ENCODE data around the gene E2F1. TPM values are rescaled to one million over a fixed set of nuclear protein-coding genes. Genes with fewer than 3 reads are reported as not detected.

The E2F1 gene
- total RNA-seq, 1 donor from 2014 or later, result 66.0 TPM

DNA sequence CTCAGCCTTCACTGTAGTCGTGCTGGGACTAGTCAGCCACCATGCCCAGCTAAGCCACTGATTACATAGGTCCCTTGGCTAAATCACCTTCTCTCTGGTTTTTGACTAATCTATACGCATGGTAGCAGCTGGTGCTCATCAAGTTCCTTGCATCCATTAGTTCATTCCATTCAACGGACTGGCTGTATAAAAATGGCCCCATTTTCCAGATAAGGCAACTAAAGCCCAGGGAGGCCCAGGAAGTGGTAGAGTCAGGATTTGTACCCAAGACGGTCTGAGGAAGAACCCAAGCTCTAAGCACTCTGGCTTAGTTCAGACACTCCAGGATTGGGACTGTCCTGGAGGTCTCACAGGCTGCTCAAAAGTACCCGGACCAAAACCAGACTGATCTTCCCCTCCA is 4.9 kb downstream of the E2F1 start:
- H3K27ac Mint-ChIP-seq (ENCODE audit: unreplicated experiment), result peak overlapping the region; percentile 65
- H3K4me3 Mint-ChIP-seq (ENCODE audit: unreplicated experiment), result peak overlapping the region; percentile 25
- no peak for DNase-seq
- H3K36me3 Mint-ChIP-seq (ENCODE audit: unreplicated experiment), result no peaks in the 10 kb centered on the region
- peaks cover 35% of the 10 kb centered on the region for H3K4me1 Mint-ChIP-seq (ENCODE audit: low read depth, unreplicated experiment)
- peaks cover 17% of the 10 kb centered on the region for H3K27me3 Mint-ChIP-seq (ENCODE audit: unreplicated experiment)
- H3K9me3 Mint-ChIP-seq (ENCODE audit: unreplicated experiment), result peaks cover 8% of the 10 kb centered on the region
- TF ChIP-seq, protein P1, sequence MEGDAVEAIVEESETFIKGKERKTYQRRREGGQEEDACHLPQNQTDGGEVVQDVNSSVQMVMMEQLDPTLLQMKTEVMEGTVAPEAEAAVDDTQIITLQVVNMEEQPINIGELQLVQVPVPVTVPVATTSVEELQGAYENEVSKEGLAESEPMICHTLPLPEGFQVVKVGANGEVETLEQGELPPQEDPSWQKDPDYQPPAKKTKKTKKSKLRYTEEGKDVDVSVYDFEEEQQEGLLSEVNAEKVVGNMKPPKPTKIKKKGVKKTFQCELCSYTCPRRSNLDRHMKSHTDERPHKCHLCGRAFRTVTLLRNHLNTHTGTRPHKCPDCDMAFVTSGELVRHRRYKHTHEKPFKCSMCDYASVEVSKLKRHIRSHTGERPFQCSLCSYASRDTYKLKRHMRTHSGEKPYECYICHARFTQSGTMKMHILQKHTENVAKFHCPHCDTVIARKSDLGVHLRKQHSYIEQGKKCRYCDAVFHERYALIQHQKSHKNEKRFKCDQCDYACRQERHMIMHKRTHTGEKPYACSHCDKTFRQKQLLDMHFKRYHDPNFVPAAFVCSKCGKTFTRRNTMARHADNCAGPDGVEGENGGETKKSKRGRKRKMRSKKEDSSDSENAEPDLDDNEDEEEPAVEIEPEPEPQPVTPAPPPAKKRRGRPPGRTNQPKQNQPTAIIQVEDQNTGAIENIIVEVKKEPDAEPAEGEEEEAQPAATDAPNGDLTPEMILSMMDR (IDR thresholded peaks at IDR 0.05; ENCODE audit: partially characterized antibody, unreplicated experiment), result no peak

DNA sequence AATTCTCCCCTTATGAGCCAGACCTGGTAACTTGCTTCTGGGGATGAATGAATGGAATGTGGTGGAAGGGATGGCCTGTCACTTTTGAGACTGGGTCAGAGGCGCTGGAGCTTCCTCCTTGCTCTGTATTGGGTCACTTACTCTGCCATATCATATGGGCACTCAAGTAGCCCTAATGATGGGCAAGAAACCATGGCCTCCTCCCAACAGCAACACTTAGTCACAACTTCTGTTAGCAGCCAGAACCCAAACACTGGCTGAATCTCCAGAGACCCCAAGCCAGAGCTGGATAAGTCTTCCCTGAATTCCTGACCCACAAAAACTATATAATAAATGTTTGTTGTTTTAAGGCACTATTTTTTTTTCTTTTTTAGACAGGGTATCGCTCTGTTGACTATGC is 5.5 kb downstream of the E2F1 start:
- Mint-ChIP-seq H3K36me3 (ENCODE audit: unreplicated experiment) (no peaks in the 10 kb centered on the region), H3K4me3 (ENCODE audit: unreplicated experiment) (no peak overlapping the region), H3K27me3 (ENCODE audit: unreplicated experiment) (peaks cover 17% of the 10 kb centered on the region), H3K27ac (ENCODE audit: unreplicated experiment) (no peak overlapping the region), H3K4me1 (ENCODE audit: low read depth, unreplicated experiment) (peaks cover 40% of the 10 kb centered on the region), H3K9me3 (ENCODE audit: unreplicated experiment) (peaks cover 8% of the 10 kb centered on the region)
- TF ChIP-seq, protein P1 (IDR thresholded peaks at IDR 0.05; ENCODE audit: partially characterized antibody, unreplicated experiment), result no peak
- no peak for DNase-seq

DNA sequence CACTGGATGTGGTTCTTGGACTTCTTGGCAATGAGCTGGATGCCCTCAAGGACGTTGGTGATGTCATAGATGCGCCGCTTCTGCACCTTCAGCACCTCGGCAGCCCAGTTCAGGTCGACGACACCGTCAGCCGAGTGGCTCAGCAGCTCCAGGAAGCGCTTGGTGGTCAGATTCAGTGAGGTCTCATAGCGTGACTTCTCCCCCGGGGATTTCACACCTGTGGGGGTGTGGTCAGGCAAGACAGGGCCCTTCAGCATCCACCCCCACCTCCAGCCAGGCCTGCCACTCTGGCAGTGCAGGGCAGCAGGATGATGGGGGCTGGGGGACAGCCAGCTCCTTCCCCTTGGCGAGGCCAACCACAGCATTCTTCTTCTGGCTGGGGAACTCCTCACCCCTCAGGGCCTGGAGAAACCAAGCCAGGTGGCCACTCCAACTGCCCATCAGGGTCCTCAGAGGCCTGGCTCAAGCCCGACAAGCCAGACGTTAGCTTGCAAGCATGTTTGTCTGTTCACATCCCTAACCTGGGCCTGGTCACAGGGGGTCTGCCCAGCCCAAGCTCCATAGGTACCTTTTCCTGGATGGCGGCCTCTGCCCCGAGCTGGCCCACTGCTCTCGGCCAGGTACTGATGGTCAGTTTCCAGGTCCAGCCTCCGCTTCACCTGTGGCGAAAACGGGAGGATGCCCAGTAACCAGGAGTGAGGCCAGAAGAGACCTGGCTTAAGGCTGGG is 6.3 kb downstream of the E2F1 start:
- Mint-ChIP-seq H3K9me3 (ENCODE audit: unreplicated experiment) (peaks cover 9% of the 10 kb centered on the region), H3K27me3 (ENCODE audit: unreplicated experiment) (peaks cover 17% of the 10 kb centered on the region), H3K4me1 (ENCODE audit: low read depth, unreplicated experiment) (peaks cover 47% of the 10 kb centered on the region), H3K36me3 (ENCODE audit: unreplicated experiment) (no peaks in the 10 kb centered on the region), H3K27ac (ENCODE audit: unreplicated experiment) (no peak overlapping the region), H3K4me3 (ENCODE audit: unreplicated experiment) (no peak overlapping the region)
- DNase-seq, result no peak
- TF ChIP-seq, protein P1 (IDR thresholded peaks at IDR 0.05; ENCODE audit: partially characterized antibody, unreplicated experiment), result no peak

DNA sequence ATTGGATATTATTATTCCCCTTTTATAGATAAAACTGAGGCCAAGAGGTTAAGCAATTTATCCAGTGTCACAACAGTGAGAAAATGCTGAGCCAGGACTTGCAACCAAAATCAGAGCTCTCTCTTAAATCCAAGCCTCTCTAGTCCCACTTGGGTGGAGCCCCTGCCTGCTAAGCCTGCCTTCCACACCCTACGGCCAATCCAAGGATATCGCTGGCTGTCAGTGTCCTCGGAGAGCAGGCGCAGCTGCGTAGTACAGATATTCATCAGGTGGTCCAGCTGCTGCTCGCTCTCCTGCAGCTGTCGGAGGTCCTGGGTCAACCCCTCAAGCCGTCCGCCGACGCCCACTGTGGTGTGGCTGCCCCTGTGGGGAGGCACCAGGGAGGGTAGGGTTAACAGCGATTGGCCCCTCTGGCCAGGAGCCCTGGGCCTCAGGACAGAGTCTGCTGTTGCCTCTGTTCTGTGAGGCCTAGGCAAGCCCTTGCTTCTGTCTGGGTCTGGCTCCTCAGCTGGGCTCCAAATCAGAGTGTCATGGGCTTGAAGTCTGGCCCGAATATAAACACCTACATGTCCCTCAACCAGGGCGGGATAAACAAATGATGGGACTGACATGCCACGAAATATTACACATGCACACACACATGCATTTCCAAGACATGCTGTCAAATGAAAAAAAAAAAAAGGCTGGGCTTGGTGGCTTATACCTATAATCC is 8.0 kb downstream of the E2F1 start:
- peak; percentile 47 for DNase-seq
- Mint-ChIP-seq H3K36me3 (ENCODE audit: unreplicated experiment) (no peaks in the 10 kb centered on the region), H3K27me3 (ENCODE audit: unreplicated experiment) (peaks cover 15% of the 10 kb centered on the region), H3K9me3 (ENCODE audit: unreplicated experiment) (peaks cover 10% of the 10 kb centered on the region), H3K4me3 (ENCODE audit: unreplicated experiment) (no peak overlapping the region), H3K27ac (ENCODE audit: unreplicated experiment) (peak overlapping the region; percentile 79), H3K4me1 (ENCODE audit: low read depth, unreplicated experiment) (peaks cover 49% of the 10 kb centered on the region)
- TF ChIP-seq, protein P1 (IDR thresholded peaks at IDR 0.05; ENCODE audit: partially characterized antibody, unreplicated experiment), result no peak

All from glutamatergic neuron (in vitro differentiated cells).